HCT116 (cell line): ENCODE measurements around the gene DHX30.

ENCODE experiments used
- ATF3 ChIP-seq: IDR thresholded peaks from 2 replicates; pipeline ENCODE4 v1.6.1; 2012
- ELF1 ChIP-seq: IDR thresholded peaks from 2 replicates; pipeline ENCODE4 v1.6.1; 2012; ENCODE audit warnings: low read depth, borderline replicate concordance
- EZH2 ChIP-seq: fragments of 200-600 bp; sonication (generic); IDR thresholded peaks from 2 replicates; pipeline ENCODE4 v1.6.1; 2017; ENCODE audit warnings: antibody characterized with exemption, mixed run types
- EZH2phosphoT487 ChIP-seq: fragments of 200-600 bp; IDR thresholded peaks from 2 replicates; pipeline ENCODE4 v1.6.1; 2018; ENCODE audit warnings: antibody characterized with exemption, borderline replicate concordance
- POLR2A ChIP-seq: IDR thresholded peaks from 2 replicates; pipeline ENCODE4 v1.7.0; 2011; ENCODE audit warnings: borderline replicate concordance; ENCODE audit not compliant: insufficient read depth, insufficient read length; ENCODE audit errors: extremely low read depth
- POLR2AphosphoS5 ChIP-seq: IDR thresholded peaks from 2 replicates; pipeline ENCODE4 v1.6.1; 2011; ENCODE audit warnings: mild to moderate bottlenecking, low read depth, low read length, moderate library complexity
- RAD21 ChIP-seq: IDR thresholded peaks from 2 replicates; pipeline ENCODE4 v1.6.1; 2012; ENCODE audit warnings: low read depth, mild to moderate bottlenecking
- SIN3A ChIP-seq: IDR thresholded peaks from 2 replicates; pipeline ENCODE4 v1.6.1; 2012; ENCODE audit warnings: low read depth
- ZNF274 ChIP-seq: fragments of 200-500 bp; sonication (Bioruptor generic); IDR thresholded peaks from 2 replicates; pipeline ENCODE4 v1.6.1; 2014; ENCODE audit warnings: mild to moderate bottlenecking, low read depth, low read length, inconsistent platforms
- TF ChIP-seq, protein P1 (sequence below), 3 experiments: fragments of 200-600 bp in 1 of 3; sonication (generic) in 1 of 3; IDR thresholded peaks in 2 of 3; conservative IDR thresholded peaks in 1 of 3; 2 replicates each; pipeline ENCODE4 v1.5.1; 2012 to 2017; ENCODE audit warnings: low read depth in 2 of 3, low read length in 2 of 3, antibody characterized with exemption in 1 of 3, borderline replicate concordance in 1 of 3, control low read depth in 1 of 3, mild to moderate bottlenecking in 1 of 3, mixed read lengths in 1 of 3, mixed run types in 1 of 3, moderate library complexity in 1 of 3; ENCODE audit not compliant: insufficient read depth in 1 of 3

DNA sequence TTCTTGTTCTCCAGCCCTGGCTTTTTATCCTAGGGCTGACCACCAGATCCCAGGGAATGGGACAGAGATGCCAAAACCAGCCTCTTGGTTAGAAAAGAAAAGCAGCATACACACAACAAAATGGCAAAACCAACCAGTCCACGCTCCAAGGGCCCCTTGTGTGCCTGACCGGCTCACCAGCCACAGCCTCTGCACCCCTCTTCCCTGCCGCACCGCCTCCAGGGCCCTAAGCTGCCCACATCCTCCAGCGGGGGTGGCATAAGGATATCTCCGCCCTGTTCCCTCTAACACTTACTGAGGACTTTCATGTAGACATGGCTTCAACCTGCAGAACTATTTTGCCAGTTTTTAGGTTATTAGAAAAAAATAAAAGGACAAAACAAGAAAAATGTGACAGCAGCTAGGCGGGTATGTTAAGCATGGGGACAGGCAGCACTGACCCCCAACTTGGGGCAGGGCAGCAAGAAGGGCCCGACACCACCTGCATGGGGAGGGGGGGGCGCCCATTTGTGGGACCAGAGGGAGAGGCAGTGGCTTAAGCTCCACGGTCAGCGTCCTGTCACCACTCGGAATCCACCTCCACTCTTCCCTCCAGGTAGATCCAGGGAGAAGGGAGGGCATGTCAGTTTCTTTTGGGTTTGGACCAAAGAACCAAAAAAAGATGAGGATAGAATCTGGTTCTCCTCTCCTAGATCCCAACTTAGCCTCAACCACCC lies 49.1 kb downstream of the DHX30 start:
- TF ChIP-seq, protein P1, sequence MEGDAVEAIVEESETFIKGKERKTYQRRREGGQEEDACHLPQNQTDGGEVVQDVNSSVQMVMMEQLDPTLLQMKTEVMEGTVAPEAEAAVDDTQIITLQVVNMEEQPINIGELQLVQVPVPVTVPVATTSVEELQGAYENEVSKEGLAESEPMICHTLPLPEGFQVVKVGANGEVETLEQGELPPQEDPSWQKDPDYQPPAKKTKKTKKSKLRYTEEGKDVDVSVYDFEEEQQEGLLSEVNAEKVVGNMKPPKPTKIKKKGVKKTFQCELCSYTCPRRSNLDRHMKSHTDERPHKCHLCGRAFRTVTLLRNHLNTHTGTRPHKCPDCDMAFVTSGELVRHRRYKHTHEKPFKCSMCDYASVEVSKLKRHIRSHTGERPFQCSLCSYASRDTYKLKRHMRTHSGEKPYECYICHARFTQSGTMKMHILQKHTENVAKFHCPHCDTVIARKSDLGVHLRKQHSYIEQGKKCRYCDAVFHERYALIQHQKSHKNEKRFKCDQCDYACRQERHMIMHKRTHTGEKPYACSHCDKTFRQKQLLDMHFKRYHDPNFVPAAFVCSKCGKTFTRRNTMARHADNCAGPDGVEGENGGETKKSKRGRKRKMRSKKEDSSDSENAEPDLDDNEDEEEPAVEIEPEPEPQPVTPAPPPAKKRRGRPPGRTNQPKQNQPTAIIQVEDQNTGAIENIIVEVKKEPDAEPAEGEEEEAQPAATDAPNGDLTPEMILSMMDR (IDR thresholded peaks at IDR 0.05 in 2 of 3, conservative IDR thresholded peaks at IDR 0.05 in 1 of 3; ENCODE audit: borderline replicate concordance in 1 of 3, insufficient read depth in 1 of 3, low read depth in 2 of 3, low read length in 2 of 3) = no peak
- TF ChIP-seq POLR2A (no peak), ZNF274 (no peak), POLR2AphosphoS5 (no peak), EZH2 (no peak), SIN3A (no peak), ATF3 (no peak), EZH2phosphoT487 (no peak), RAD21 (no peak), ELF1 (no peak)
